ENCODE results near the gene GTPBP8. TPM values are rescaled to one million over a fixed set of nuclear protein-coding genes. Genes with fewer than 3 reads are reported as not detected.

GTPBP8 gene
- total and polyA plus RNA-seq, 2 donors (not counting 1 experiment from before 2014, with no cell fraction given): 20.5 to 23.5 TPM

GRCh38 chr3:112948346-112948838 lies 42.4 kb upstream of the GTPBP8 start:
- intact Hi-C loops (cut with micrococcal nuclease): no loop called here
- Histone ChIP-seq H3K9ac (ENCODE audit: low read length) (no peak overlapping the region), H3K9me3 (ENCODE audit: control extremely low read depth in 1 of 3, control insufficient read depth in 2 of 3, insufficient read depth in 1 of 3, low read length in 2 of 3) (peaks cover 0 to 4% (median 2%) of the 10 kb centered on the region in 3 donors), H3K4me3 (ENCODE audit: control extremely low read depth in 1 of 5, extremely low read depth in 1 of 5, insufficient read depth in 1 of 5, low read depth in 2 of 5, low read length in 4 of 5) (no peak overlapping the region), H4K20me1 (ENCODE audit: control insufficient read depth, insufficient read depth, low read length, poor library complexity, severe bottlenecking) (no peaks in the 10 kb centered on the region), H3K27me3 (replicated peaks in 1 of 4; ENCODE audit: control extremely low read depth in 1 of 4, control insufficient read depth in 3 of 4, insufficient read depth in 4 of 4, low read length in 3 of 4) (no peaks in the 10 kb centered on the region), H3K36me3 (replicated peaks in 1 of 2; ENCODE audit: control extremely low read depth in 1 of 2, control insufficient read depth in 1 of 2, extremely low read depth in 1 of 2, insufficient read depth in 2 of 2, low read length in 1 of 2) (no peaks in the 10 kb centered on the region), H3K4me2 (replicated peaks; ENCODE audit: low read depth, low read length, poor library complexity, severe bottlenecking) (no peak overlapping the region), H3K79me2 (ENCODE audit: control insufficient read depth, insufficient read depth, low read length) (no peaks in the 10 kb centered on the region), H3K4me1 (ENCODE audit: control insufficient read depth in 2 of 2, insufficient read depth in 2 of 2, low read length in 2 of 2) (no peaks in the 10 kb centered on the region), H2AFZ (ENCODE audit: insufficient read depth, low read depth, low read length, poor library complexity, severe bottlenecking) (no peak overlapping the region), H3K27ac (ENCODE audit: low read length in 2 of 2) (no peak overlapping the region)
- ChIA-PET CTCF (interaction anchor here (0.9 kb wide), 1 partner anchor 214 kb away, joined by 3 read pairs; no protein-coding TSS in a partner anchor), POLR2A (no interaction called here)
- peaks cover 2% of the 10 kb centered on the region for H3K4me1 Mint-ChIP-seq
- H3K27me3 Mint-ChIP-seq: no peaks in the 10 kb centered on the region
- no peak overlapping the region for H3K27ac Mint-ChIP-seq
- no peak overlapping the region for H3K4me3 Mint-ChIP-seq
- ATAC-seq (ENCODE audit: low read depth) (no peak), DNase-seq (no peak)
- TF ChIP-seq CTCF (IDR thresholded peaks at IDR 0.05): no peak
- TF ChIP-seq EZH2 (IDR thresholded peaks at IDR 0.05; ENCODE audit: borderline replicate concordance, insufficient read depth, low read depth, low read length, poor library complexity, severe bottlenecking): no peak
- peaks cover 2% of the 10 kb centered on the region for H3K9me3 Mint-ChIP-seq (ENCODE audit: insufficient read depth)
- 97% methylated on average over 7 of the region's 9 CpGs for WGBS (ENCODE audit: insufficient coverage)

GRCh38 chr3:112956351-112956750 lies 34.4 kb upstream of the GTPBP8 start:
- Histone ChIP-seq H3K9me3 (ENCODE audit: control extremely low read depth in 1 of 3, control insufficient read depth in 2 of 3, insufficient read depth in 1 of 3, low read length in 2 of 3) (peaks cover 0 to 12% (median 8%) of the 10 kb centered on the region in 3 donors), H3K36me3 (replicated peaks in 1 of 2; ENCODE audit: control extremely low read depth in 1 of 2, control insufficient read depth in 1 of 2, extremely low read depth in 1 of 2, insufficient read depth in 2 of 2, low read length in 1 of 2) (no peaks in the 10 kb centered on the region), H2AFZ (ENCODE audit: insufficient read depth, low read depth, low read length, poor library complexity, severe bottlenecking) (no peak overlapping the region), H3K79me2 (ENCODE audit: control insufficient read depth, insufficient read depth, low read length) (no peaks in the 10 kb centered on the region), H3K4me1 (ENCODE audit: control insufficient read depth in 2 of 2, insufficient read depth in 2 of 2, low read length in 2 of 2) (peaks cover 2 to 4% of the 10 kb centered on the region in 2 donors), H3K4me3 (ENCODE audit: control extremely low read depth in 1 of 5, extremely low read depth in 1 of 5, insufficient read depth in 1 of 5, low read depth in 2 of 5, low read length in 4 of 5) (no peak overlapping the region), H3K4me2 (replicated peaks; ENCODE audit: low read depth, low read length, poor library complexity, severe bottlenecking) (no peak overlapping the region), H3K27ac (ENCODE audit: low read length in 2 of 2) (no peak overlapping the region), H3K9ac (ENCODE audit: low read length) (no peak overlapping the region), H3K27me3 (replicated peaks in 1 of 4; ENCODE audit: control extremely low read depth in 1 of 4, control insufficient read depth in 3 of 4, insufficient read depth in 4 of 4, low read length in 3 of 4) (no peaks in the 10 kb centered on the region), H4K20me1 (ENCODE audit: control insufficient read depth, insufficient read depth, low read length, poor library complexity, severe bottlenecking) (no peaks in the 10 kb centered on the region)
- no peak for ATAC-seq (ENCODE audit: low read depth)
- H3K4me3 Mint-ChIP-seq: no peak overlapping the region
- H3K4me1 Mint-ChIP-seq: peaks cover 17% of the 10 kb centered on the region
- no peak overlapping the region for H3K27ac Mint-ChIP-seq
- H3K27me3 Mint-ChIP-seq: no peaks in the 10 kb centered on the region
- peaks cover 11% of the 10 kb centered on the region for H3K9me3 Mint-ChIP-seq (ENCODE audit: insufficient read depth)
- CTCF ChIA-PET: no interaction called here
- no peak for DNase-seq
- TF ChIP-seq CTCF (IDR thresholded peaks at IDR 0.05) (no peak), EZH2 (IDR thresholded peaks at IDR 0.05; ENCODE audit: borderline replicate concordance, insufficient read depth, low read depth, low read length, poor library complexity, severe bottlenecking) (no peak)
- intact Hi-C loops (cut with micrococcal nuclease): no loop called here
- POLR2A ChIA-PET: no interaction called here

All from B cell (primary cell).